Tracheal epithelial cell (primary cell): Measurements from ENCODE around the gene B9D2. TPM values are rescaled to one million over a fixed set of nuclear protein-coding genes. Genes with fewer than 3 reads are reported as not detected.

Experiments
- total RNA-seq: library from RNA; depleted of rRNA; stranded (reverse); fragments of >200 nt; gene quantifications from 2 replicates; pipeline ENCODE4 v1.2.1, GENCODE V29; 2014

Gene B9D2, protein sequence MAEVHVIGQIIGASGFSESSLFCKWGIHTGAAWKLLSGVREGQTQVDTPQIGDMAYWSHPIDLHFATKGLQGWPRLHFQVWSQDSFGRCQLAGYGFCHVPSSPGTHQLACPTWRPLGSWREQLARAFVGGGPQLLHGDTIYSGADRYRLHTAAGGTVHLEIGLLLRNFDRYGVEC
- total RNA-seq, result 0.85 and 1.9 TPM in 2 replicates

DNA sequence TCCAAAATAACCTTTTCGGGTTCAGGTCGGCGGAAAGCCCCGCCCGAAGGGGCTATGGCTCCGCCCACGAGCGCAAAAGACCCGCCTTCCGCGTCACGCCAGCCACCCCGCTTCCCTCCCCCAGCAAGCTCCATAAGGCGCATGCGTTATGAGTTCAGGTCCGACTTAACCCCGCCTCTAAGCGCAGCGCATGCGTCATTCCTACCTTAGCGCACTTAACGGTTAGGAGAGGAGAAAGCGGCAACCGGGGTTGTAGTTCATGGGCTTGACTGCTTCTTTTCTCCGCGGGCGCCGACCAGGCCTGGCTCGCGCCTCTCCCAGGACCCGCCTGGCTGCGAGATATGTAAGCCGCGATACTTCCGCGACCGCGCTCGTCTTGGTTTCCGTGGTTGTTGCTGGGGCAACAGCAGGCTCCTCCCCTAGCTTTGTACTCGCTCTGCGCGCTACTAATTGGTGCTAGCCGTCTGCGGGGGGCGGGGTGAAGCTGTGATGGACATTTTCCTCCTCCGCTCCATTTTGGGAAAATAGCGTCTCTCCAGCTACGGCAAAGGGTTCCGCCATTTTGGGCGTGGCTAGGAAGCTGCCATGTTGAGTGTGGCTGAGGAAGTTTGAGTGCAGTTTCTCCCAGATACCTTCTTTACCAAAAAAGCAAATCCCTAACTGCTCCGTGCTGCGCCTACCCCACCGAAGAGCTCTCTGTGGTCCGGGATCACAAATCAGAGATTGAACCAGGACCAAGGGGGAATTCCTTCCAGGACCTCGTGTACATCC is at the start of gene B9D2:
TSS of gene B9D2 (minus strand) at position 397 of the 771 bp plus-strand sequence. CDS start 630 bp downstream, outside the sequence.

DNA sequence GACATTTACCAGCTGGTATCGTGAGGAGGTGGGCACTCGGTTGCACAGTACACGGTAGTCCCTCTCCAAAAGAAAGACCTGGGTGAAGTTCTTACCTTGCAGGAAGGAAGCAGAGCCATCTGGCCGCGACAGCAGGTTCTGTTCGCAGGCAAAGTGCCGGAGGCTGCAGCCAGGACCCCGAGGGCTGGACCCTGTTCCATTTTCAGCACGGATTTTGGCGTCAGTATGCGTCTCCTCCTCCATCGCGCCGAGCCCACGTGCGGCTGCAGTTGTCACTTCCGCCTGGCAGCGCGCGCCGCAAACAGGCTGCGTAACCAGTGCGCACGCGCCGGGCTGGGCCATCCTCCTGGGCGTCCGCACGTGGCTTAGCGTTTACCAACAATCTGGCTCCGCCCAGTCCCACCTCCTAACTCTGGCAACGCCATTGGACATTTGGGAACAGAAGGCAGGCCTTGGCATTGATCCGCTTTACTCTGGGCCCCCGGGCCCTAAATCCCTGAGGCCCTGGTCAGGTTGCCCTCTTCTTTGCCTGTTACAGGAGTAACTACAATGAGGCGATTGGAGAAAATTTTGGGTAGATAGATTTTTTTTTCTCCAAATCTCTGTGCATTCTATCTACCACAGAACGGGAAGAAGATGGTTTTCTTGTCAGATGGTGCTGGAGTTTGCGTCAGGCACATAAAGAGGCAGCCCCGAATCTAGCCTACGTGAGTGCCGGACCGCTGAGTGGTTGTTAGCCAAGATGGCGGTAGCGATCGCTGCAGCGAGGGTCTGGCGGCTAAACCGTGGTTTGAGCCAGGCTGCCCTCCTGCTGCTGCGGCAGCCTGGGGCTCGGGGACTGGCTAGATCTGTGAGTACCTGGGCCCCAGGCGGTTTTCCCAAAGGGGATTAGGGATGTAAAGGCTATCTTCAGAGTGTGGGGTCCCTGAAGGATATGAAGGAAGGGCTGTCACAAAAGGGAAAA is 33.4 kb upstream of the B9D2 start, which contains the start of the genes BCKDHA and EXOSC5:
TSS of gene BCKDHA (plus strand) at position 733 of the 964 bp plus-strand sequence. CDS start at position 743, 10 bp downstream.
TSS of gene EXOSC5 (minus strand) at position 274 of the 964 bp plus-strand sequence. CDS start at position 243, 31 bp downstream.

DNA sequence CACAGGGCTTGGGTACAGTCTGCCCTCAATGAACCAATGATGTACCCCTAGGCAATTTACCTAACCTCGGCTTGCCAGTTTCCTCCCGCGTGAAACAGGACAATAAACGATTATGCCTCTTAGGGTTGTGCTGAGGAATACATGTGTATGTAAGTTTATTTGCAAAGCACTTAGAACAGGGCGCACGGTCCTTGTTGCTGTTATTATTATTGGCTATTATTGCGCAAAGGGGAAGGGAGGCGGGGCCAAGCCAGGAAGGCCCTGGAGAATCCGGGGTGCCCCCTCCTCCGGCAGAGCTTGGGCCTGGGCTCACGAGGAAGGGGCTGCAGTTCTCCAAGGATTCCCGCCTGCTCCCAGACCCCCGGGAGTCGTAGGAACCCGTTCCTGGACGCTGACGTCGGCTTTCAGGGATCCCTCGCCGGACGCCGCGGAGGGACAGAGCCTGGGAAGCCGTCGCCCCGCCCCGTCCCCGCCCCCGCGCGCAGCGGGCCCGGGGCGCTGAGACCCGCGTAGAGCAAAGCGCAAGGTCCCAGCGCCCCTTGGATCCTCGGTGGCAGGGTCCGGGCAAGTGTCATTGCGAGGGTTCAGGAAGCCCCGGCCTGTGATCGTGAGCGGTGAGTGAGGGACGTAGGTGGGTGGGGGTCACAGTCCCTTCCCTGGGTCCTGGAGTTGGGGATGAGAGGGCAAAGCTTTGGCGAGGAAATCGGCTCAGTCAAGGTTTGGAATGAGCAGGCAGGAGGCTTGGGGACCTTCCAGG is 12.5 kb upstream of the B9D2 start, which contains the start of gene TMEM91:
TSS of gene TMEM91 (plus strand) at position 293 of the 757 bp plus-strand sequence. CDS start 1,777 bp downstream, outside the sequence.

DNA sequence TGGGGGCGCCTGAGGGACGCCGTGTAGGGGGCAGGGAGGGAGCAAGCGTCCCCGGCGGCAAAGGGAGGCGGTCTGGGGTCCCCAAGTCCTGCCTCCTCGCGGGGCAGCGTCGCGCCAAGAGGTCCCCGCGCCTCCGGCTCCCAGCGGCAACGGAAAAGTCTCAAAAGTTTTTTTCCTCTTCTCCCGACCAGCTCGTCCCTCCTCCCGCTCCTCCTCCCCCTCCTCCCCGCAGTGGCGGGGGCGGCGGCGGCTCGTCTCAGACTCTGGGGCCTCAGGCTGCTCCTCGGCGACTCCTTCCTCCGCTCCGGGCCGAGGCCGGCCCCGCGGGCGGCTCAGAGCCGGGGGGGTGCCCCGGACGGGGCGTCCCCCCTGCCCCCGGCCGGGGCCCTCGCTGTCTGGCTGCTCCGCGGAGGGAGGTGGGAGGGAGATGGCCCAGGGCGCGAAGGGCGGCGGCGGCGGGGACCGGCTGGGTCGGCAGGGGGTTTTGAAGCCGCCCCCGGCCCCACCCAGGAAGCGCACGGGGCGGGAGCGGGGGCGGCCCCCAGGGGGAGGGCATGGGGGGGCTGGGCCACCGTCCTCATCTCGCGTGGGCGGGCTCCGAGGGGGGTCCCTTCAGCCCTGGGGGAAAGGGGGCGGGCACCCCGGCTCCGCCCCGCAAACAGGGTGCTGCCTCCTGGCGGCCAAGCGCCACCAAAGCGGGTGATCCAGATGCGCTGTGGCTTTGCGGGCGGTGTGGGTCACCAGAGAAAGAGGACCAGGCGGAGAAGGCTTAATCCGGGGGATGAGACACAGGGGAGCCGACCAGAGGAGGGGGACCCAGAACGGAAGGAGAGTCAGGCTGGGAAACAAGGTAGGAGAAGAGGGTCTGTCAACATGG is 10.2 kb downstream of the B9D2 start, which contains the start of gene TGFB1:
TSS of gene TGFB1 (minus strand) at position 457 of the 877 bp plus-strand sequence. CDS start 878 bp downstream, outside the sequence.

DNA sequence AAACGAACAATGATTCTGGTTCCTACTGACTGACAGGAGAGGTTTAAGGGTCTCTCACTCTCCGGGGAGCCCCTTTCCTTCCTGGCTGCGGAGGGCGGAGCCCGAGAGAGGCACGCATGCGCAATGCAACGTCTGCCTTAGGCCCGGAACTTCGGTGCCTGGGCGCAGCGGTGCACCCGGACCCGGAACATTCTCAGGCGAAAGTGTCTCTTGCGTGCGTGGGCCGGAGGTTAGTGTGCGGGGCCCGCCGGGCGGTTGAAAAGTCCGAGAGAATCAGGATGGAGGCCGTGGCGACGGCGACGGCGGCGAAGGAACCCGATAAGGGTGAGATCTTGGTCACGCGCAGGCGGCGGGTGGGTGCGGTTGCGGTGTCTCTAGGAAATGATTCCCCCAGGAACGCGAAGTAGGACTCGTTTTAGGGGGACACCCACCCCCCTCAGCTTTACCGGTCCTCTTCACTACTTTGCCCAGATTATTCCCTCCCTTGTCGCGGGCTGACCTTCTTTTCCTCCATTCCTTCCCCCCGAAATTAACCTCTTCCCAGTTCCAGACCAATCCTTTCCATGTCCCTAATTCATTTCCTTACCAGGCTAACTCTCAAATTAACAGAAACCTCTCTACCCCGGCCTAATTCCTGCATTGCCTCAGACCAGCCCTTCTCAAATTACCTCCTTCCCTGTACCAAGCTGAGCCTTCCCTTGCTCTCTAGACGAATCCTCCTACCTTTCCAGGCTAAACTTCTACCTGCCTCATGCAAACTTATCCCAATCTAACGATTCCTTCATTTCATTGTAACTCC is 53.7 kb downstream of the B9D2 start, which contains the start of gene CCDC97:
TSS of gene CCDC97 (plus strand) at position 140 of the 799 bp plus-strand sequence. CDS start at position 279, 139 bp downstream.

Other genes starting within 250 kb of the B9D2 start
- gene CYP2F1, start 249.7 kb downstream of the B9D2 start, total RNA-seq, result not detected in 2 replicates
- gene CYP2S1, start 170.9 kb downstream of the B9D2 start, total RNA-seq, result 29.6 and 31.8 TPM in 2 replicates
- 32.0 and 83.6 TPM in 2 replicates for gene AXL, start 144.9 kb downstream of the B9D2 start, total RNA-seq
- 48.0 and 68.2 TPM in 2 replicates for gene HNRNPUL1, start 99.8 kb downstream of the B9D2 start, total RNA-seq
- 7.5 and 12.0 TPM in 2 replicates for gene CCDC97, start 54.0 kb downstream of the B9D2 start, total RNA-seq
- 10.2 and 10.6 TPM in 2 replicates for gene TGFB1, start 10.2 kb downstream of the B9D2 start, total RNA-seq
- 6.0 and 8.4 TPM in 2 replicates for gene TMEM91, start 12.4 kb upstream of the B9D2 start, total RNA-seq
- gene EXOSC5, start 33.2 kb upstream of the B9D2 start, total RNA-seq, result 36.1 and 43.3 TPM in 2 replicates
- gene BCKDHA, start 33.7 kb upstream of the B9D2 start, total RNA-seq, result 56.6 and 61.6 TPM in 2 replicates
- 1.7 and 3.6 TPM in 2 replicates for gene B3GNT8, start 63.2 kb upstream of the B9D2 start, total RNA-seq
- gene DMAC2, start 75.8 kb upstream of the B9D2 start, total RNA-seq, result 33.5 and 42.4 TPM in 2 replicates
- gene ERICH4, start 79.0 kb upstream of the B9D2 start, total RNA-seq, result not detected in 2 replicates
- gene CEACAM21, start 212.0 kb upstream of the B9D2 start, total RNA-seq, result not detected in 2 replicates